Tibial nerve (tissue), 4 donors: ENCODE results near the gene SMAD6. TPM values are rescaled to one million over a fixed set of nuclear protein-coding genes. Genes with fewer than 3 reads are reported as not detected.

Experiments
- DNase-seq, 2 donors: peaks; one replicate each; pipeline ENCODE4 v3.0.0-alpha.2; 2019; ENCODE audit warnings: low spot score in 2 of 2
- H3K27ac ChIP-seq, 4 donors: fragments of 200-600 bp; sonication (generic) in 3 of 4; one replicate each; pipeline ENCODE4 v1.5.1; 2017 to 2019; ENCODE audit warnings: mild to moderate bottlenecking in 1 of 4
- H3K27me3 ChIP-seq, 2 donors: fragments of 200-600 bp; sonication (generic) in 1 of 2; one replicate each; pipeline versions ENCODE4 v1.5.1 to v1.6.0; 2017 to 2019
- H3K36me3 ChIP-seq, 3 donors: fragments of 200-600 bp; sonication (generic); one replicate each; pipeline ENCODE4 v1.5.1; 2018 to 2019
- H3K4me1 ChIP-seq, 4 donors: fragments of 200-600 bp; sonication (generic) in 3 of 4; one replicate each; pipeline ENCODE4 v1.5.1; 2017 to 2019
- H3K4me3 ChIP-seq, 4 donors: fragments of 200-600 bp; sonication (generic) in 3 of 4; one replicate each; pipeline ENCODE4 v1.5.1; 2017 to 2019; ENCODE audit warnings: mild to moderate bottlenecking in 1 of 4, moderate library complexity in 1 of 4
- H3K9me3 ChIP-seq, 4 donors: fragments of 200-600 bp; sonication (generic) in 3 of 4; one replicate each; pipeline ENCODE4 v1.5.1; 2017 to 2019
- CTCF ChIP-seq, 5 experiments: fragments of 200-600 bp in 3 of 5; fragments of 450-650 bp in 2 of 5; sonication (generic) in 3 of 5; IDR thresholded peaks; one replicate each; pipeline ENCODE4 v1.5.1; 2016 to 2019; ENCODE audit warnings: antibody characterized with exemption in 5 of 5, mild to moderate bottlenecking in 3 of 5, moderate library complexity in 2 of 5
- EP300 ChIP-seq, 2 donors: sonication (generic); formaldehyde crosslinking; IDR thresholded peaks; one replicate each; pipeline ENCODE4 v1.6.1; 2017; ENCODE audit warnings: antibody characterized with exemption in 2 of 2, mild to moderate bottlenecking in 1 of 2
- POLR2A ChIP-seq, 2 donors: fragments of 450-650 bp; IDR thresholded peaks; one replicate each; pipeline ENCODE4 v1.6.1; 2017; ENCODE audit warnings: antibody characterized with exemption in 2 of 2, mild to moderate bottlenecking in 2 of 2, moderate library complexity in 2 of 2
- WGBS, 2 donors: methylation state at CpG; one replicate each; pipeline ENCODE4 v1.1.5; 2018; 5-methylcytosine and 5-hydroxymethylcytosine counted together
- total RNA-seq, 4 donors: library from RNA; depleted of rRNA; stranded (reverse); fragments of >200 nt; gene quantifications; one replicate each; pipeline ENCODE4 v1.1.0, GENCODE V29; 2016

SMAD6 gene
- total RNA-seq, 4 donors from 2014 or later, result 41.9 to 57.2 (median 48.6) TPM

GRCh38 chr15:66658855-66659254 is 43.2 kb upstream of the SMAD6 start:
- WGBS, 2 donors, result 83 to 85% methylated on average over 2 of the region's 2 CpGs
- Histone ChIP-seq H3K27me3 (no peaks in the 10 kb centered on the region), H3K9me3 (no peaks in the 10 kb centered on the region), H3K4me3 (no peak overlapping the region), H3K27ac (no peak overlapping the region), H3K36me3 (no peaks in the 10 kb centered on the region), H3K4me1 (peaks cover 0 to 32% (median 17%) of the 10 kb centered on the region in 4 donors)
- TF ChIP-seq EP300 (IDR thresholded peaks at IDR 0.05), result no peak
- DNase-seq, result no peak

DNA sequence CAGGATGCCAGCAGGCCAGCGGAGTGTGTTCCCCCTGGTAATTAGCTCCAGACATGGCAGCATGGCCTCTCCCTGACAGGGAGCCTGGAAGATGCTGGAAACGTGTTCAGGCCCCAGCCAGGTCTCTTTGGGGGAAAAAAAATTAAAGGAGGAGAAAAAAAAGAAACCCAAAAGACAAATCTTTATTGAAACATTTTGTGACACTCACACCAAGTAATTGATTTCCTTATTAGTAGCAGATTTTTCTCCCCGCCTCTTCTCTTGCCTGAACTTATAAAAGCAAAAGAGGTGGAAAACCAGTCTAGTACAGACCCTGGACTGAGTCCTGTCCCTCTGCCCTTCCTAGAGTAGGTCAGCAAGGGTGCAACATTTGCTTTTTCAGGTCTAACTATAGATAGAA is 42.7 kb upstream of the SMAD6 start:
- Histone ChIP-seq H3K27ac (no peak overlapping the region), H3K4me3 (no peak overlapping the region), H3K4me1 (peaks cover 0 to 32% (median 17%) of the 10 kb centered on the region in 4 donors), H3K36me3 (no peaks in the 10 kb centered on the region), H3K27me3 (no peaks in the 10 kb centered on the region), H3K9me3 (no peaks in the 10 kb centered on the region)
- WGBS, 2 donors, result 96 to 97% methylated on average over 3 of the region's 3 CpGs
- no peak for TF ChIP-seq CTCF (IDR thresholded peaks at IDR 0.05)
- no peak for TF ChIP-seq POLR2A (IDR thresholded peaks at IDR 0.05)
- no peak for TF ChIP-seq EP300 (IDR thresholded peaks at IDR 0.05)
- DNase-seq, result no peak

DNA sequence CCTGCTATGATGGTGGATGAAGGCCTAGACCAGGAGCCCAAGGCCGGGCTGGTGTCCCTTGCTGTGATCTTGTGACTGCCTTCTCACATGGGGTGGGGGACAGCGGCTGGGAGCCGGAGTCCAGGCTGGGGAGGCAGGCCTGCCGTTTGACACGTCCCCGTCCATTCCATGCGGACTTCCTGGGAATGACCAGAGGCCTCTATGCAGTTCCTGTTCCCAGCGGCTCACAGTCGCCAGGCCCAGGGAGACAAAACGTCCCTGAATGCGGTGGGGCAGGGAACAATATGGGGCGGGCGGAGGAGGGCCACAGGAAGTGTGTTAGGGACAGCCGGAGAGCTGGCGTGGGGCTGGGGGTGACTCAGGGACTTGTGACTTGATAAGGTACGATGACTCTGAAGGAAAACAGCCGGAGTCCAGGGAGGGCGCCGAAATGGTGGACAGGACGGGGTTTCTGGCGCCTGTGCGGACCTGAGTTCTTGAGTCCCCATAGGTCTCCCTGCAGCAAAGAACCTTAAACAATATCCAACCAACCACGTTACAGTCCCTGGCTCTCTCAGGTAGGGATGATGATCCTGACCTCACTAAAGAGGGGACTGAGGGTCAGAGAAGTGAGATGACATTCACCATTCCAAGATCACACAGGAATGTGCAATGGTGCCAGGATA is 40.5 kb upstream of the SMAD6 start:
- no peak overlapping the region for H3K4me3 ChIP-seq
- WGBS, 2 donors, result 83 to 89% methylated on average over 23 of the region's 23 CpGs
- H3K27me3 ChIP-seq, result no peaks in the 10 kb centered on the region
- no peak overlapping the region for H3K27ac ChIP-seq
- H3K36me3 ChIP-seq, result no peaks in the 10 kb centered on the region
- peaks cover 0 to 13% (median 5%) of the 10 kb centered on the region in 4 donors for H3K4me1 ChIP-seq
- TF ChIP-seq POLR2A (IDR thresholded peaks at IDR 0.05), result no peak
- no peaks in the 10 kb centered on the region for H3K9me3 ChIP-seq
- no peak for DNase-seq

DNA sequence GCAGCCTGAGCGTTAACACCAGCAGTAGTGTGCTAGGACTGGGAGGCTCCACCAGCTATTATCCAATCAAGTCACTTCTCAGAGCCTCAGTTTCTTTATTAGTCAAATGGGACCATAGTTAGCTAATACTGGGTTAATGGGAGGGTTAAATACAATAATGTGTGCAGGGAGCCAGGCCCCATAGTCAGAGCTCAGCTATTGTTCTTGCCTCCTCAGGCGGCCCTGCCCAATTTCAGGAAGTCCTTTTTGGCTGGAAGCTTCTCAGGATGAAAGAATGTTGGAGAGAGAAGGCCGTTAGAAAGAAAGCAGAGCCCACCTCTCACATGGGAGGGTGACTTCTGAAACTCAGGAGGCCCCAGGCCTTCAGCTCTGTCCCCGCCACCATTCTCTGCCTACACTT is 39.5 kb upstream of the SMAD6 start:
- no peak overlapping the region for H3K4me3 ChIP-seq
- DNase-seq, result no peak
- TF ChIP-seq CTCF (IDR thresholded peaks at IDR 0.05) (no peak), POLR2A (IDR thresholded peaks at IDR 0.05) (no peak), EP300 (IDR thresholded peaks at IDR 0.05) (no peak)
- H3K4me1 ChIP-seq, result peaks cover 0 to 9% (median 3%) of the 10 kb centered on the region in 4 donors
- H3K27ac ChIP-seq, result no peak overlapping the region
- H3K27me3 ChIP-seq, result no peaks in the 10 kb centered on the region
- H3K36me3 ChIP-seq, result no peaks in the 10 kb centered on the region
- 68 to 79% methylated on average over 4 of the region's 4 CpGs for WGBS, 2 donors
- no peaks in the 10 kb centered on the region for H3K9me3 ChIP-seq

- H3K27ac ChIP-seq, result no peak overlapping the region
- no peaks in the 10 kb centered on the region for H3K27me3 ChIP-seq
- no peaks in the 10 kb centered on the region for H3K9me3 ChIP-seq
- H3K36me3 ChIP-seq, result no peaks in the 10 kb centered on the region
- no peak for DNase-seq
- H3K4me3 ChIP-seq, result no peak overlapping the region
- WGBS, 2 donors, result 93 to 95% methylated on average over 3 of the region's 3 CpGs
- no peaks in the 10 kb centered on the region for H3K4me1 ChIP-seq
- TF ChIP-seq EP300 (IDR thresholded peaks at IDR 0.05), result no peak
- no peak for TF ChIP-seq POLR2A (IDR thresholded peaks at IDR 0.05)
- TF ChIP-seq CTCF (IDR thresholded peaks at IDR 0.05), result no peak
Observed at GRCh38 chr15:66663664-66664063, 38.4 kb upstream of the SMAD6 start.

DNA sequence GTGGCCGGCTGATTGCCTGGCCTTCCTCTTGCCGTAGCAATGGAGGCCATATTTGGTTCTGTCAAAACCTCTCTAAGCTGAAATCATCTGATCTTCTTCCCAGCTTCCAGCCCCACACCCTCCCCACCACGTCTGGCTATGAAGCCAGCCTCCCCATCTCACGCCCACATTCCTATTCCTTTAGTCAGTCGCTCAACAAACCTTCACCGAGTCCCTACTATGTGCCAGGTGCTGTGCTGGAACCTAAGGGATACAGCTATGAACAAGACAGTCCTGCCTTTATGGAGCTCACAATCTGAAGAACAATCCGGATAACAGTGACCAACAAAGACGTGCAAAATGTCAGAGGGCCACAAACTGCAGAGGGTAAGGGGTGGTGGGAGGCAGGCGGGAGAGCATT is 31.9 kb upstream of the SMAD6 start:
- 53 to 69% methylated on average over 9 of the region's 9 CpGs for WGBS, 2 donors
- no peaks in the 10 kb centered on the region for H3K9me3 ChIP-seq
- no peak for DNase-seq
- H3K27ac ChIP-seq, result no peak overlapping the region
- no peak overlapping the region for H3K4me3 ChIP-seq
- H3K36me3 ChIP-seq, result no peaks in the 10 kb centered on the region
- H3K4me1 ChIP-seq, result no peaks in the 10 kb centered on the region
- H3K27me3 ChIP-seq, result no peaks in the 10 kb centered on the region
- TF ChIP-seq EP300 (IDR thresholded peaks at IDR 0.05), result no peak
- TF ChIP-seq CTCF (IDR thresholded peaks at IDR 0.05), result no peak
- TF ChIP-seq POLR2A (IDR thresholded peaks at IDR 0.05), result no peak
